Activated naive CD4-positive, alpha-beta T cell treated with anti-CD3 and anti-CD28 coated beads, Interleukin-2, amount 10 ng/mL, durations not matched to agents 5 hours and 36 hours (primary cell): ENCODE results near the gene NHLH1. TPM values are rescaled to one million over a fixed set of nuclear protein-coding genes. Genes with fewer than 3 reads are reported as not detected.

Experiments used
- total RNA-seq, 2 experiments: library from RNA; stranded (reverse); gene quantifications; one replicate each; pipeline ENCODE4 v1.2.3, GENCODE V29; 2021

NHLH1 gene
- under 1 TPM; 0.18 to 0.29 TPM for total RNA-seq

GRCh38 chr1:160366731-160367515 is at the start of gene NHLH1:
TSS of gene NHLH1 (plus strand) at chr1:160367071. CDS start at chr1:160370732, 3,661 bp downstream.

GRCh38 chr1:160342953-160343869 is 23.7 kb upstream of the NHLH1 start, which contains the start of the genes COPA and NCSTN:
TSS of gene COPA (minus strand) at chr1:160343250. CDS start at chr1:160343170, 80 bp downstream.
TSS of gene NCSTN (plus strand) at chr1:160343383. CDS start at chr1:160343397, 14 bp downstream.

DNA sequence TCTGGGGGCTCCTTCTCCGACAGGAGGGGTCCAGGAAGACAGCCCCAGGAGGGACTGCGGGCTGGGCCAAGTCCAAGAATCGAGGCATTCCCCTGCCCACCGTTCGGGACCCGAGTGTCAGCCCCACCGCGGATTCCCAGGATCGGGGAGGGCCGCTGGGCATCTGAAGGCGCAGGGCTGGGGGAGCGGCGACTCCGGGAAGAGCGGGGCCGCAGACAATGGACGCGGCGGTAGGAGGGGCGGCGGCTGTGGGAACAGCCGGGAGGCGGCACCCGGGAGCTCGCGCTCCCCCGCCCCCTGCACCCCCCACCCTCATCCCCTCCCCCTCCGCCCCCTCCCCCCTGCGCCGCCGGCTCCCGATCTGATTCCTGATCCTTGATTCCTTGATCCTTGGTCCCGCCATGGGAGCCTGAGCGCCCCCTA is 33.4 kb downstream of the NHLH1 start, which contains the start of gene VANGL2:
TSS of gene VANGL2 (plus strand) at position 342 of the 423 bp plus-strand sequence. CDS start 15,274 bp downstream, outside the sequence.

Other genes with a start within 250 kb of the NHLH1 start
- gene ATP1A4, start 215.5 kb upstream of the NHLH1 start, total RNA-seq: not detected
- gene CASQ1, start 176.5 kb upstream of the NHLH1 start, total RNA-seq: under 1 TPM in 1 of 2 experiments, not detected in 1; 0.35 TPM
- gene PEA15, start 161.7 kb upstream of the NHLH1 start, total RNA-seq: 10 to 100 TPM; 30.9 to 33.6 TPM
- 100 to 1,000 TPM; 113 to 118 TPM for gene DCAF8, start 104.5 kb upstream of the NHLH1 start, total RNA-seq
- 10 to 100 TPM; 46.1 to 51.2 TPM for gene PEX19, start 81.9 kb upstream of the NHLH1 start, total RNA-seq
- gene COPA, start 23.8 kb upstream of the NHLH1 start, total RNA-seq: 100 to 1,000 TPM; 127 to 131 TPM
- gene NCSTN, start 23.7 kb upstream of the NHLH1 start, total RNA-seq: 10 to 100 TPM; 66.9 to 69.6 TPM
- not detected for gene VANGL2, start 33.5 kb downstream of the NHLH1 start, total RNA-seq
- gene SLAMF6, start 156.2 kb downstream of the NHLH1 start, total RNA-seq: 10 to 100 TPM; 23.8 to 24.3 TPM
- gene CD84, start 212.4 kb downstream of the NHLH1 start, total RNA-seq: 1 to 10 TPM; 5.4 to 6.3 TPM